Ectodermal cell (in vitro differentiated cells): ENCODE data around the gene SMAD4. TPM values are rescaled to one million over a fixed set of nuclear protein-coding genes. Genes with fewer than 3 reads are reported as not detected.
"Not testable (repeated sequence)": the region's sequence is repeated elsewhere in the genome, so short reads cannot be mapped to it uniquely, and the experiment has no call there.

Experiments used
- H3K27ac ChIP-seq: 2 replicates; pipeline ENCODE4 v1.7.0; 2013; ENCODE audit warnings: mild to moderate bottlenecking, low read depth, low read length; ENCODE audit not compliant: insufficient read depth, poor library complexity, severe bottlenecking
- H3K27me3 ChIP-seq: 2 replicates; pipeline ENCODE4 v1.7.0; 2013; ENCODE audit warnings: mild to moderate bottlenecking, low read length; ENCODE audit not compliant: insufficient read depth, control insufficient read depth, poor library complexity, severe bottlenecking
- H3K36me3 ChIP-seq: one replicate; pipeline ENCODE4 v1.7.0; 2013; ENCODE audit warnings: low read length; ENCODE audit not compliant: control insufficient read depth, insufficient read depth
- H3K4me1 ChIP-seq: one replicate; pipeline ENCODE4 v1.7.0; 2013; ENCODE audit warnings: low read length; ENCODE audit not compliant: control insufficient read depth, insufficient read depth
- H3K4me3 ChIP-seq: 2 replicates; pipeline ENCODE4 v1.7.0; 2013; ENCODE audit warnings: low read depth, low read length, control low read depth; ENCODE audit not compliant: insufficient read depth
- H3K9me3 ChIP-seq: 2 replicates; pipeline ENCODE4 v1.7.0; 2013; ENCODE audit warnings: mild to moderate bottlenecking, low read length, moderate library complexity; ENCODE audit not compliant: control insufficient read depth
- WGBS, 2 experiments: methylation state at CpG; one replicate each; pipeline ENCODE4 v1.1.7; 2013; ENCODE audit warnings: missing lambda C conversion rate in 2 of 2; 5-methylcytosine and 5-hydroxymethylcytosine counted together
- polyA plus RNA-seq, 4 experiments: library from polyadenylated mRNA; stranded (reverse); fragments of 50-300 nt; gene quantifications; one replicate each; pipeline ENCODE4 v1.2.3, GENCODE V29; 2013

The SMAD4 gene
- polyA plus RNA-seq (2013, experiment 1 of 4) = 160 TPM
- polyA plus RNA-seq (2013, experiment 2 of 4) = 168 TPM
- polyA plus RNA-seq (2013, experiment 3 of 4) = 127 TPM
- 131 TPM for polyA plus RNA-seq (2013, experiment 4 of 4)

GRCh38 chr18:51029694-51030536, at the start of gene SMAD4:
TSS of gene SMAD4 (plus strand) at chr18:51030213. CDS start at chr18:51047047, 16,834 bp downstream.
- Histone ChIP-seq H3K4me3 (peak within 1 kb of the TSS; percentile 83), H3K4me1 (no peaks in the 10 kb centered on the region), H3K9me3 (no peaks in the 10 kb centered on the region), H3K27ac (peak within 1 kb of the TSS; percentile 97), H3K36me3 (no peaks in the 10 kb centered on the region), H3K27me3 (no peaks in the 10 kb centered on the region)
- 1% methylated on average over 79 of the region's 79 CpGs for WGBS, 2 experiments

DNA sequence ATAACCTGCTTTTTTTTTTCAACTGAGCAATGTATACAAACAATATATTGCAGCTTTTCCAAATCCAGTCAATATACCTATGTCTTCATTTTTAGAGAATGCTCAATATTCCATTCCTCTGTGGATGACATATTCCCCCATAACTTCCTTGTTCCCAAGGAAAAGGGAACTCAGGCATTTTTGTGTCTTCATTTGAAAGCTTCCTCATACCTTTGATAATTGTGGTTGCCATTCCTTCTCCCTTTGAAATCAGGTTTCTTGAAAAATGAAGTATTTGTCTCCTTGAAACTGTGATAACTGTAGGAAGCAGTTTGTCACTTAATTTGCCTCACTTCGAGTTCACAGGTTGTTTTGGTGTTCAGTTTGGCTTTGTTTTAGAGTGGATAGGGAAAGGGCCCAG, 48.6 kb upstream of the SMAD4 start:
- no peaks in the 10 kb centered on the region for H3K9me3 ChIP-seq
- no peaks in the 10 kb centered on the region for H3K27me3 ChIP-seq
- no peaks in the 10 kb centered on the region for H3K4me1 ChIP-seq
- H3K27ac ChIP-seq = no peak overlapping the region
- WGBS, 2 experiments = 95 to 97% methylated on average over 1 of the region's 1 CpG
- H3K36me3 ChIP-seq = peaks cover 28% of the 10 kb centered on the region
- no peak overlapping the region for H3K4me3 ChIP-seq

GRCh38 chr18:50982086-50982801, 47.8 kb upstream of the SMAD4 start:
- Histone ChIP-seq H3K4me3 (no peak overlapping the region), H3K27ac (no peak overlapping the region), H3K27me3 (no peaks in the 10 kb centered on the region), H3K9me3 (no peaks in the 10 kb centered on the region), H3K4me1 (no peaks in the 10 kb centered on the region), H3K36me3 (peaks cover 23% of the 10 kb centered on the region)
- 91 to 94% methylated on average over 8 of the region's 8 CpGs for whole genome bisulfite sequencing, 2 experiments

GRCh38 chr18:50982802-50983179, 47.2 kb upstream of the SMAD4 start:
- H3K4me3 ChIP-seq = no peak overlapping the region
- 90 to 93% methylated on average over 3 of the region's 3 CpGs for WGBS, 2 experiments
- H3K27me3 ChIP-seq = no peaks in the 10 kb centered on the region
- H3K9me3 ChIP-seq = no peaks in the 10 kb centered on the region
- peaks cover 18% of the 10 kb centered on the region for H3K36me3 ChIP-seq
- H3K27ac ChIP-seq = no peak overlapping the region
- no peaks in the 10 kb centered on the region for H3K4me1 ChIP-seq

DNA sequence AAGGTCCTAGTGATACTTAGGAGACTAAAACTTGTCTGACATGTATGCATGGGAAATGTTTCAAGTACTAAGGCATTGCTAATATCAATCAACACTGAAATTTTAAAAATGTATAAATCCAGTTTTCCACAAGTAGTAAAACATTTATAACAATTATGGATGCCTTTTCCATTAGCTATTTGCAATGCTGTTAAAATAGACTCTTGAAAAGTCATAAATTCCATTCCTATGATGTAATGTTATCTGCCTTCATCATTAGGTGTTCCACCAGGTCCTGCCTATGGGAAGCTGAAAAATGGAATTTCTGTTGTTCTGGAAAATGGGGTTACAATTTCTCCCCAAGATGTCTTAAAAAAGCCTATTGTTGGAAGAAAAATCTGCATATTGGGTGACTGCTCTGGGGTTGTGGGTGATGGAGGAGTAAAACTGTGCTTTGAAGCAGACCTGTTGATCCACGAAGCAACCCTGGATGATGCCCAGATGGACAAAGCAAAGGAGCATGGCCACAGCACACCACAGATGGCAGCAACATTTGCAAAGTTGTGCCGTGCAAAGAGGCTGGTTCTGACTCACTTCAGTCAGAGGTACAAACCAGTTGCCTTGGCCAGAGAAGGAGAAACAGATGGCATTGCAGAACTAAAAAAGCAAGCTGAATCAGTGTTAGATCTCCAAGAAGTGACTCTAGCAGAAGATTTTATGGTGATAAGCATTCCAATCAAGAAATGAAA, 43.5 kb upstream of the SMAD4 start:
- Histone ChIP-seq H3K36me3 (peaks cover 4% of the 10 kb centered on the region), H3K27me3 (no peaks in the 10 kb centered on the region), H3K27ac (no peak overlapping the region), H3K4me3 (no peak overlapping the region), H3K9me3 (no peaks in the 10 kb centered on the region), H3K4me1 (peaks cover under 1% of the 10 kb centered on the region)
- 92 to 93% methylated on average over 2 of the region's 2 CpGs for WGBS, 2 experiments

DNA sequence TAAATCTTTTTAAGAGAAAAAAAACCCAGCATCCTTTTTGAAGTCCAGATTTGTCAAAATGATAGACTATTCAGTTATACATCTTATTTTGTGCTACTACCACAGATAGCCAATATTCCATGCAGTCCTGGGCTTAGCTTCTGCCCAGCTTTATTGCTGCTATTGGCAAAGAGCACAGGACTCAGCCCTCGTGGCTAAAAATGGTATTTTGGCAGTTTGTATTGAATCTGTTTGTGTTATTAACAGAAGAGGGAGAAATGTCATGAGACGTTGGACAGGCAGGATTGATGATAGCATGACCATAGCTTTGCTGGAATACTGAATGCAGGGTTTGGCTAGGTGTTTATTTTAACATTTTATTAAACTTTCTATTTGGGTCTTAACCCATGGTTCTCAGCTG, 42.8 kb upstream of the SMAD4 start:
- peaks cover 4% of the 10 kb centered on the region for H3K36me3 ChIP-seq
- no peak overlapping the region for H3K4me3 ChIP-seq
- H3K27ac ChIP-seq = no peak overlapping the region
- H3K4me1 ChIP-seq = peaks cover 8% of the 10 kb centered on the region
- WGBS, 2 experiments = 88 to 93% methylated on average over 2 of the region's 2 CpGs
- H3K9me3 ChIP-seq = no peaks in the 10 kb centered on the region
- no peaks in the 10 kb centered on the region for H3K27me3 ChIP-seq

GRCh38 chr18:50989711-50990110, 40.3 kb upstream of the SMAD4 start:
- no peaks in the 10 kb centered on the region for H3K27me3 ChIP-seq
- H3K4me3 ChIP-seq = no peak overlapping the region
- H3K27ac ChIP-seq = no peak overlapping the region
- H3K36me3 ChIP-seq = peaks cover 4% of the 10 kb centered on the region
- H3K9me3 ChIP-seq = no peaks in the 10 kb centered on the region
- WGBS, 2 experiments = 93 to 94% methylated on average over 3 of the region's 3 CpGs
- H3K4me1 ChIP-seq = peaks cover 12% of the 10 kb centered on the region

DNA sequence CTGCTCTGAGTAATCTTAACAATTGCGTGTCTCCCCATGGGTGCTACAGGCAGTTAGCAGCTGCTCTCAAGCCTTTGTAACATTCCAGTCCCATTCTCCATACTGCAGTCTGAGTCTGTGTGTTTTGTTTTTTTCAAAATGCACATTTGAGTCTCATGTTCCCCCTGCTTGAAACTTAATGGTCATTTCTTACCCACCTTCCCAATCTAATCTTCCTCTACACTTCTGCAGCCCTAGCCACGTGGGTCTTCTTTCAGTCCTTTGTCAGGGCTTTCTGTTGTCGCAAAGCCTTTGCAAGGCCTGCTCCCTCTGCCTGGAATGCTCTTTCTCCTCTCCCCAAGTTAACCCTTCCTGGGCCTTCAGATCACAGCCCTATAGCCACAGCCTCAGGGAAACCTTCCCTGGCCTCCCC, 37.7 kb upstream of the SMAD4 start:
- Histone ChIP-seq H3K36me3 (no peaks in the 10 kb centered on the region), H3K27ac (peak overlapping the region; percentile 57), H3K4me1 (peaks cover 12% of the 10 kb centered on the region), H3K27me3 (no peaks in the 10 kb centered on the region), H3K9me3 (no peaks in the 10 kb centered on the region), H3K4me3 (no peak overlapping the region)
- WGBS, 2 experiments = 11 to 15% methylated on average over 3 of the region's 3 CpGs

DNA sequence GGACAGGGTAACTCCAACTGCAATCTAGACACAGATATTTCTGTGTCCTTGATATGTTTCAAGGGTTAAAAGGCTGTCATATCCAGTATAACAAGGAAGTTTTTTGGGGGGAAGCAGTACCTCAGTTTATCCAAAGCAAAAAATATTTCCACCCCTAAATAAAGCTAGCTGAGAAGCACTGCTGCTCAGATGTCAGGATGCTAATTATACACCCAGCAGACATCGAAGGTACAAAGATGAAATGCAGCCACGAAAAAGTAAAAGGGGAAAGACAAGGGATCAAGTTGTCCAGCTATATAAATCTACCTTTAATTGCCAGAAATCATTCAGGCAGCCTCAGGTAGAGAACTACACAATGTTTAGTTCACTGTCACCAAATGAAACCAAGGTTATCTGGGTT, 36.0 kb upstream of the SMAD4 start:
- H3K4me1 ChIP-seq = peaks cover 12% of the 10 kb centered on the region
- H3K27me3 ChIP-seq = no peaks in the 10 kb centered on the region
- no peaks in the 10 kb centered on the region for H3K36me3 ChIP-seq
- H3K4me3 ChIP-seq = no peak overlapping the region
- H3K27ac ChIP-seq = no peak overlapping the region
- WGBS, 2 experiments = 88 to 97% methylated on average over 2 of the region's 2 CpGs
- H3K9me3 ChIP-seq = no peaks in the 10 kb centered on the region

- 82 to 90% methylated on average over 2 of the region's 2 CpGs for WGBS, 2 experiments
- H3K4me3 ChIP-seq, H3K27me3 ChIP-seq, H3K27ac ChIP-seq, H3K9me3 ChIP-seq, H3K36me3 ChIP-seq, H3K4me1 ChIP-seq: not testable (repeated sequence)
Measured at GRCh38 chr18:51003174-51003573, 26.8 kb upstream of the SMAD4 start.
